SU-DHL-6 (cell line): ENCODE measurements around the gene S100A5.

Experiments
- H2AFZ ChIP-seq: fragments of 200-600 bp; sonication (generic); 2 replicates; pipeline ENCODE4 v1.6.1; 2014; ENCODE audit warnings: low read depth, mild to moderate bottlenecking, moderate library complexity, mixed read lengths, antibody characterized with exemption, low read length; ENCODE audit not compliant: severe bottlenecking
- H3F3A ChIP-seq: fragments of 200-600 bp; shearing (Covaris generic); 2 replicates; pipeline ENCODE4 v1.6.0; 2016; ENCODE audit warnings: antibody characterized with exemption, mild to moderate bottlenecking; ENCODE audit not compliant: insufficient read depth
- H3K27ac ChIP-seq: fragments of 200-600 bp; sonication (generic); 2 replicates; pipeline ENCODE4 v1.5.1; 2016; ENCODE audit warnings: low read depth, mild to moderate bottlenecking, low read length, moderate library complexity, mixed read lengths
- H3K27me3 ChIP-seq: fragments of 200-600 bp; sonication (generic), shearing (Covaris generic); 2 replicates; pipeline ENCODE4 v1.6.0; 2014; ENCODE audit warnings: mild to moderate bottlenecking, low read length
- H3K36me3 ChIP-seq: fragments of 200-600 bp; sonication (generic); 2 replicates; pipeline ENCODE4 v1.6.1; 2014; ENCODE audit warnings: mild to moderate bottlenecking, low read length, mixed read lengths
- H3K4me2 ChIP-seq: fragments of 300-600, 200-600 bp; shearing (Covaris generic), sonication (generic); 2 replicates; pipeline ENCODE4 v1.6.0; 2014; ENCODE audit warnings: low read length, low read depth, mild to moderate bottlenecking; ENCODE audit not compliant: poor library complexity, severe bottlenecking
- H3K4me3 ChIP-seq: fragments of 200-600 bp; sonication (generic); 2 replicates; pipeline ENCODE4 v1.5.1; 2014; ENCODE audit warnings: antibody characterized with exemption, low read length, mild to moderate bottlenecking, mixed read lengths; ENCODE audit not compliant: insufficient read depth, poor library complexity, severe bottlenecking
- H3K79me2 ChIP-seq: fragments of 200-600 bp; sonication (generic); 2 replicates; pipeline ENCODE4 v1.6.1; 2014; ENCODE audit warnings: mild to moderate bottlenecking, low read length, moderate library complexity; ENCODE audit not compliant: insufficient read depth
- H3K9ac ChIP-seq: fragments of 200-600 bp; sonication (generic); 2 replicates; pipeline ENCODE4 v1.7.0; 2014; ENCODE audit warnings: mild to moderate bottlenecking, low read length
- H3K9me2 ChIP-seq: fragments of 200-600 bp; sonication (generic); replicated peaks from 2 replicates; pipeline ENCODE4 v1.6.1; 2014; ENCODE audit warnings: low read length; ENCODE audit not compliant: insufficient read depth
- H3K9me3 ChIP-seq: fragments of 200-600 bp; sonication (generic); 2 replicates; pipeline ENCODE4 v1.6.1; 2014; ENCODE audit warnings: low read length, mixed read lengths; ENCODE audit not compliant: insufficient read depth
- H4K20me1 ChIP-seq: fragments of 200-600 bp; sonication (generic); 2 replicates; pipeline ENCODE4 v1.6.1; 2014; ENCODE audit warnings: low read depth, mild to moderate bottlenecking, antibody characterized with exemption, low read length, moderate library complexity, mixed read lengths
- CTCF ChIP-seq: fragments of 200-600 bp; sonication (generic); IDR thresholded peaks from one replicate; pipeline ENCODE4 v1.5.1; 2017; ENCODE audit warnings: antibody characterized with exemption, mild to moderate bottlenecking, low read length, moderate library complexity; ENCODE audit not compliant: insufficient read depth, poor library complexity, severe bottlenecking
- EZH2phosphoT487 ChIP-seq: fragments of 200-600 bp; sonication (generic), shearing (Covaris generic); conservative IDR thresholded peaks from 2 replicates; pipeline ENCODE4 v1.6.1; 2018; ENCODE audit warnings: mild to moderate bottlenecking, antibody characterized with exemption, low read length, moderate library complexity, mixed read lengths

Gene S100A5

GRCh38 chr1:153534226-153534924 lies 6.4 kb downstream of the S100A5 start:
- no peaks in the 10 kb centered on the region for H3K9me2 ChIP-seq
- H3K27ac ChIP-seq, result no peak overlapping the region
- H3K4me3 ChIP-seq, result no peak overlapping the region
- TF ChIP-seq EZH2phosphoT487, result no peak
- no peak for TF ChIP-seq CTCF
- H3K9me3 ChIP-seq, result no peaks in the 10 kb centered on the region
- H3F3A ChIP-seq, result no peaks in the 10 kb centered on the region
- H2AFZ ChIP-seq, result no peak overlapping the region
- no peaks in the 10 kb centered on the region for H3K36me3 ChIP-seq
- no peaks in the 10 kb centered on the region for H3K79me2 ChIP-seq
- H3K9ac ChIP-seq, result no peak overlapping the region
- H3K4me2 ChIP-seq, result no peak overlapping the region
- no peaks in the 10 kb centered on the region for H4K20me1 ChIP-seq
- no peaks in the 10 kb centered on the region for H3K27me3 ChIP-seq

- Histone ChIP-seq H3K27me3 (no peaks in the 10 kb centered on the region), H3K9me2 (no peaks in the 10 kb centered on the region), H3K4me2 (no peak overlapping the region), H3K79me2 (no peaks in the 10 kb centered on the region), H3K9me3 (no peaks in the 10 kb centered on the region), H3K9ac (no peak overlapping the region), H3K27ac (no peak overlapping the region), H2AFZ (no peak overlapping the region), H3K36me3 (no peaks in the 10 kb centered on the region), H4K20me1 (no peaks in the 10 kb centered on the region), H3K4me3 (no peak overlapping the region), H3F3A (no peaks in the 10 kb centered on the region)
- TF ChIP-seq EZH2phosphoT487 (no peak), CTCF (no peak)
These were observed 7.0 kb downstream of the S100A5 start for GRCh38 chr1:153533689-153534201.

- H3K27ac ChIP-seq, result no peak overlapping the region
- TF ChIP-seq EZH2phosphoT487 (no peak), CTCF (peak; percentile 92)
- no peaks in the 10 kb centered on the region for H3K27me3 ChIP-seq
- H3K9me3 ChIP-seq, result no peaks in the 10 kb centered on the region
- H3K79me2 ChIP-seq, result no peaks in the 10 kb centered on the region
- H3K36me3 ChIP-seq, result no peaks in the 10 kb centered on the region
- no peak overlapping the region for H3K9ac ChIP-seq
- H4K20me1 ChIP-seq, result no peaks in the 10 kb centered on the region
- no peaks in the 10 kb centered on the region for H3K9me2 ChIP-seq
- no peaks in the 10 kb centered on the region for H3F3A ChIP-seq
- no peak overlapping the region for H3K4me3 ChIP-seq
- H3K4me2 ChIP-seq, result no peak overlapping the region
- H2AFZ ChIP-seq, result no peak overlapping the region
These were observed 7.8 kb downstream of the S100A5 start for GRCh38 chr1:153532769-153533599.
